ENCODE measurements around the gene GOLGA1.

DNA sequence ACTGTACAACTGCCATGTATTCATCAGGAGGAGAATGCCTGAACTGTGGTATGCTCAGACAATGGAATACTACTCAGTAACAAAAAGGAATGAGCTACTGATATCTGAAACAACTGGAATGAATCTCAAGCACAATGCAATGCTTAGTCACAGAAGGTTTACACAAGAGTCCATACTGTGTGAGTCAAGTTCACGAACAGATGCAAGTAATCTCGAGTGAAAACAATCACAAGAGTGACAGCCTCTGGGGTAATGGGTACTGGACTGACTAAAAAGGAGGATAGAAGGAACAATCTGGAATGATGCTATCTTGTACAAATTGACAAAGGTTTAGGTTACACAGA is 19.5 kb upstream of the GOLGA1 start:
- TF ChIP-seq, protein P1, sequence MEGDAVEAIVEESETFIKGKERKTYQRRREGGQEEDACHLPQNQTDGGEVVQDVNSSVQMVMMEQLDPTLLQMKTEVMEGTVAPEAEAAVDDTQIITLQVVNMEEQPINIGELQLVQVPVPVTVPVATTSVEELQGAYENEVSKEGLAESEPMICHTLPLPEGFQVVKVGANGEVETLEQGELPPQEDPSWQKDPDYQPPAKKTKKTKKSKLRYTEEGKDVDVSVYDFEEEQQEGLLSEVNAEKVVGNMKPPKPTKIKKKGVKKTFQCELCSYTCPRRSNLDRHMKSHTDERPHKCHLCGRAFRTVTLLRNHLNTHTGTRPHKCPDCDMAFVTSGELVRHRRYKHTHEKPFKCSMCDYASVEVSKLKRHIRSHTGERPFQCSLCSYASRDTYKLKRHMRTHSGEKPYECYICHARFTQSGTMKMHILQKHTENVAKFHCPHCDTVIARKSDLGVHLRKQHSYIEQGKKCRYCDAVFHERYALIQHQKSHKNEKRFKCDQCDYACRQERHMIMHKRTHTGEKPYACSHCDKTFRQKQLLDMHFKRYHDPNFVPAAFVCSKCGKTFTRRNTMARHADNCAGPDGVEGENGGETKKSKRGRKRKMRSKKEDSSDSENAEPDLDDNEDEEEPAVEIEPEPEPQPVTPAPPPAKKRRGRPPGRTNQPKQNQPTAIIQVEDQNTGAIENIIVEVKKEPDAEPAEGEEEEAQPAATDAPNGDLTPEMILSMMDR (IDR thresholded peaks at IDR 0.05), result no peak
- TF ChIP-seq POLR2A (IDR thresholded peaks at IDR 0.05), result no peak
